GM18873 (cell line): ENCODE results near the gene GRXCR2.
"Not testable (repeated sequence)": the region's sequence is repeated elsewhere in the genome, so short reads cannot be mapped to it uniquely, and the experiment has no call there.

Experiments
- ATAC-seq: cut with Tn5 transposase; IDR thresholded peaks from one replicate; pipeline ENCODE4 v1.9.1; 2021; ENCODE audit warnings: mild to moderate bottlenecking, moderate library complexity, moderate number of reproducible peaks; ENCODE audit not compliant: unreplicated experiment, low FRiP score

The GRXCR2 gene

GRCh38 chr5:145840458-145841132, 32.2 kb downstream of the GRXCR2 start:
- no peak for ATAC-seq

- no peak for ATAC-seq
Measured at GRCh38 chr5:145838276-145838675, 34.5 kb downstream of the GRXCR2 start.

DNA sequence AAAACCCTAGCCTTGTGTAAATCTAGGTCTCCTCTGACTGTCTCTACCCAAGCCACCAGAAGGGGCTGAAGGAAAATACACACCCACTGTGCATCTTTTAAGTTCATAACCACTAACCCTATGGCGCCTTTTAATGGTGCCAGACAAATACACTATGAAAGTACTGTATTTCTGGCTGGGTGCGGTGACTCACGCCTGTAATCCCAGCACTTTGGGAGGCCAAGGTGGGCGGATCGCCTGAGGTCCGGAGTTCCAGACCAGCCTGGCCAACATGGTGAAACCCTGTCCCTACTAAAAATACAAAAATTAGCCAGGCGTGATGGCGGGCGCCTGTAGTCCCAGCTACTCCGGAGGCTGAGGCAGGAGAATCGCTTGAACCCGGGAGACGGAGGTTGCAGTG, 36.6 kb downstream of the GRXCR2 start:
- not testable (repeated sequence) for ATAC-seq

GRCh38 chr5:145835848-145836239, 37.0 kb downstream of the GRXCR2 start:
- peak; percentile 9 for ATAC-seq

DNA sequence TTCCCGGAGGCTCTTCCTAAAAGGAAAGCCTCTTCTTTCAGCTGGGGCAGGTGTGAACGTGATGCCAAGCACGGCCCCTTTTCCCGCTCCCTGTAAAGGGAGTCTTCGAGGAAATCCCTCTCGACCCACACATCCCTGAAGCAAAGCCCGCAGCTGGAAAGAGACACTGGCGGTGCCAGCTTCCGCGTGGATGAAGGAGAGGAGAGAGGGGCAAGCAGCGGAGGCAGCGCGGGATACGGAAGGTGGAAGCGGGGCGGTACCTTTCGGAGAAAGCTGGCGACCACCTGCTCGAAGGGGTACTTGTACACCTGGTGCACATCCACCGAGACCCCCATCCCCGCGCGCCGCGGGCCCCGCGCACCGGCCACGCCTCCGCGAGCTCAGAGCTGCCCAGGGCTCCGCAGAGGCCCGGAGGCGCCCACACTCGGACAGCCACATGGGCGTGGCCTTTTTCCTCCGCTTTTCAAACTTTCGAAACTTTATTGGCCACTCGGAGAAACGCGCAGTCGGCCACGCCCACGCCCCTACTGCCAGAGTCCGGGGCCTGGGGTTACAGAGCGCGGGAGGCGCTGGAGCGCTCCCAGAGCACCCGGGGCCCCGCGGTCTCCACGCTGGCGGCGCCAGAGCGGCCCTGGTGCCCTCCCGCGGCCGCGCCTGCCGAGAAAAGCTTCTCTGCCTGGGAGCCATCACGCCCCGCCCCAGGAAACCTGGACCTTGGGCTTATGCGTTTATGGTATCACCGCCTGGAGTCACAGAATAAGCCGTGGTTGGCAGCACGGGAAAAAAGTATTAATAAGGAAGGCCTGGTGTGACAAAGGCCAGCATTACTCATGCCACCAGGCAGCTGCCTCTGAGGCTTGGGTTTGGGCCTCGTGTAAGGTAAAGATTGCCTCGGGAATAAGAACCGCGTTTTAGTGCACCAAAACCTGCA, 37.6 kb downstream of the GRXCR2 start, which contains the start of gene PRELID2:
PRELID2 (minus strand) TSS at position 426 of the 931 bp plus-strand sequence; CDS start at position 335, 91 bp downstream.
- peak; percentile 69 for ATAC-seq

GRCh38 chr5:145834554-145834916, 38.3 kb downstream of the GRXCR2 start:
- no peak for ATAC-seq

- ATAC-seq, result no peak
Measured at GRCh38 chr5:145833631-145834200, 39.1 kb downstream of the GRXCR2 start.

- no peak for ATAC-seq
Measured at GRCh38 chr5:145830594-145830993, 42.2 kb downstream of the GRXCR2 start.

DNA sequence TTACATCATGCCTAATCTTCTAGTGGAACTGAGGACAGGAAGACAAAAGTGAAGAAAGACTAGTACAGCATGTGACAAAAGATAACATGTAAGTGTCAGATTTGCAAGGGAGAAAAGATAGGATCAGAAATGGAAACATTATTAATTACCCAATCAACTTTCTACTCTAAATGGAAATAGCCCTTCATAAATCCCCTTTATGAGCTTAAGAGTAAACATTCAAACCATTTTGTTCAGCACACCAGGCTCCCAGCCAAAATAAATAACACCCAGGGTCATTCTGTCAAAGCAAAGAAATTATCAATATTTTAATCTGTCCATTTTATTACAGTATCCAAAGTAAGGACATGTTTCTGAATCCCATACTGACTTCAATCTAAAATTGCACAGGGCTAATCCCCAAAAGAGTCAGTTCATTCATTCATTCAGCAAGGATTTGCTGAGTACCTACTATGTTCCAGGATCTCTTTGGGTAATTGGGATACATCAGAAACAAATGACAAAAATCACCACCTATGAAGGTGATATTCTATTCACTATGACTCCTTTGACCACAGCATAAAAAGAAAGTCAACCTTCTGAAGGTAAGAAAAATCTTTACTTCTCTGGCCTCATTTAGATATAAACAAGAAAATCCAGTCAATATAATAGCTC, 43.0 kb downstream of the GRXCR2 start:
- no peak for ATAC-seq

DNA sequence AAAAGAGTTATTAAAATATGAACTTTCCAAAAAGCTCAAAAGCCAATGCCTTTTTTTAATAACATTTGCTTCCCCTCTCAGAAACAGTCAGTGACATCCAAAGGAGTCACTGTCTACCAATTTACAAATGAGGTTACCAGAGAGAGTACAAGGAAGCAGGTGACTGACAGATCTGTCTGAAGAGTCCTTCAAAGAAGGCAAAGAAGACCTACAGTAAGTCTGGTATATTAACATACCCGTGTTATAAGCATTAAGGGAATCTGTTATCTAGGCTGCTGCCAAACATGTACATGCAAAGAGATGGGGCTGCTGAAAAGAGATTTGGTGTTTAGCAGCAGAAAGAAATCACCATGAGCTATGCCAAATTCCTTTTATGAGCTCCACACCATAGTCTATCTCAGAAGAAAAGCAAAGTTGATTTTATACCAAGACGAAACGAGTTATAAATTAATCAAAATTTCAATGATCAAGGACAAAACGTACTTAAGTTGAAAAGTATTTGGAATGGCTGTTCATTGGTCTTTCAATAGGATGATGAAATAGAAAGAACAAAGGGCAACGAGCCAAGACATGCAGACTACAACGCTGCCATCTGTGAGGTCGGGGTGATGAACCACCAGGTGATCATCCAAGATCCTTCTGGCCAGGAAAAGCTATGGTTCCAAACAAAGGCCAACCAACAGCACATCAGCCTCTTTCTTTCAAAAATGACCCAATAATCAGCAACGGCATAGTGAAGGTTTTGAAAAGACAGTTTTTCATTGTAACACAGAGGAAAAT, 45.7 kb downstream of the GRXCR2 start:
- no peak for ATAC-seq

GRCh38 chr5:145825751-145826180, 47.0 kb downstream of the GRXCR2 start:
- no peak for ATAC-seq

- ATAC-seq, result no peak
Measured at GRCh38 chr5:145824040-145824439, 48.8 kb downstream of the GRXCR2 start.

DNA sequence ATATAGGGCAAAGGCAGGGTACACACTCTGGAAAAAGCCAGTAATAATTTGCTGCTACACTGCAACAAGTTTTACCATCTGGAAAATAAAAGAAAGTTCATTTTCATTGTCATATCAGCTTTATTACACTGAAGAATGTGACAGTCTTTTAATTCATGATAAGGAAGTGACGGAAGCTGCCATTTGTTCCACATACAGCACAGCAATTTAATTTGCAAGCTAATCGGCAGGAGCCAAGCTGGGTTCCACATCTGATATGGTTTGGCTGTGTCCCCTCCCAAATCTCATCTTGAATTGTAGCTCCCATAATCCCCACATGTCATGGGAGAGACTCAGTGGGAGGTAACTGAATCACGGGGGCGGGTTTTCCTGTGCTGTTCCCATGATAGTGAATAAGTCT, 54.2 kb downstream of the GRXCR2 start:
- no peak for ATAC-seq

- no peak for ATAC-seq
Measured at GRCh38 chr5:145812877-145813276, 59.9 kb downstream of the GRXCR2 start.

- ATAC-seq, result no peak
Measured at GRCh38 chr5:145811834-145812625, 60.8 kb downstream of the GRXCR2 start.
